K562 (cell line): ENCODE results near the gene PPP1R14D. TPM values are rescaled to one million over a fixed set of nuclear protein-coding genes. Genes with fewer than 3 reads are reported as not detected.

ENCODE experiments used
- ARID4B ChIP-seq: sonication (generic); formaldehyde crosslinking; IDR thresholded peaks from 2 replicates; pipeline ENCODE4 v1.8.0; 2022; ENCODE audit warnings: mild to moderate bottlenecking, missing genetic modification reagents
- CCNT2 ChIP-seq: IDR thresholded peaks from 2 replicates; pipeline ENCODE4 v1.6.1; 2011; ENCODE audit warnings: borderline replicate concordance, low read depth, mild to moderate bottlenecking, moderate library complexity, mixed read lengths, low read length; ENCODE audit not compliant: insufficient read length; ENCODE audit errors: extremely low read depth
- CHD4 ChIP-seq: fragments of 200-600 bp; sonication (generic); IDR thresholded peaks from 3 replicates; pipeline ENCODE4 v1.6.1; 2012; ENCODE audit warnings: low read depth, mild to moderate bottlenecking, mixed read lengths, low read length, inconsistent platforms; ENCODE audit not compliant: insufficient read depth, insufficient replicate concordance, poor library complexity, severe bottlenecking
- DPF2 ChIP-seq: fragments of 450-650 bp; IDR thresholded peaks from 2 replicates; pipeline ENCODE4 v1.6.1; 2016
- HMG20B ChIP-seq: fragments of 250-450 bp; sonication (Bioruptor Pico); IDR thresholded peaks from 2 replicates; pipeline ENCODE4 v1.5.0; 2021; ENCODE audit warnings: mild to moderate bottlenecking
- MAFF ChIP-seq: IDR thresholded peaks from 2 replicates; pipeline ENCODE4 v1.6.1; 2012; ENCODE audit warnings: low read length, improper control_type of control experiment
- MED1 ChIP-seq: sonication (generic); formaldehyde crosslinking; IDR thresholded peaks from 2 replicates; pipeline ENCODE4 v1.8.1; 2023; ENCODE audit warnings: missing genetic modification reagents, borderline replicate concordance
- MIER1 ChIP-seq: fragments of 450-650 bp; IDR thresholded peaks from 2 replicates; pipeline ENCODE4 v1.6.1; 2016; ENCODE audit warnings: antibody characterized with exemption, mild to moderate bottlenecking, low read depth
- PRPF4 ChIP-seq: fragments of 200-400 bp; formaldehyde crosslinking; IDR thresholded peaks from one replicate; pipeline ENCODE4 v1.6.1; 2017; ENCODE audit warnings: low read length, low read depth, mild to moderate bottlenecking; ENCODE audit not compliant: insufficient read depth, poor library complexity, severe bottlenecking
- SMC3 ChIP-seq: conservative IDR thresholded peaks from 2 replicates; pipeline ENCODE4 v1.6.1; 2011; ENCODE audit warnings: low read depth, low read length, improper control_type of control experiment; ENCODE audit not compliant: insufficient read depth
- ZBED1 ChIP-seq: IDR thresholded peaks from 2 replicates; pipeline ENCODE4 v1.6.1; 2014
- ZBTB9 ChIP-seq: fragments of 450-650 bp; formaldehyde crosslinking; IDR thresholded peaks from 2 replicates; pipeline ENCODE4 v1.4.0; 2020; ENCODE audit warnings: mild to moderate bottlenecking, moderate library complexity
- ZNF165 ChIP-seq: fragments of 250-450 bp; sonication (Bioruptor Pico); IDR thresholded peaks from 2 replicates; pipeline ENCODE4 v1.4.0; 2020; ENCODE audit warnings: borderline replicate concordance
- ZNF449 ChIP-seq: fragments of 250-450 bp; sonication (Bioruptor Pico); IDR thresholded peaks from 2 replicates; pipeline ENCODE4 v1.8.0; 2022; ENCODE audit warnings: moderate library complexity, mild to moderate bottlenecking, inconsistent platforms
- ZNF76 ChIP-seq: fragments of 250-450 bp; sonication (Bioruptor Pico); IDR thresholded peaks from 2 replicates; pipeline ENCODE4 v1.4.0; 2020; ENCODE audit warnings: mild to moderate bottlenecking, moderate library complexity, borderline replicate concordance
- polyA plus RNA-seq, 8 experiments: library from polyadenylated mRNA; depleted of rRNA in 4 of 8; stranded (reverse) in 5 of 8; unstranded in 3 of 8; fragments of >200 nt; fragmentation: Nextera tagmentation in 2 of 8; fragmentation: Illumina TruSeq in 1 of 8; extraction: Ambion mirVana in 2 of 8; extraction: Trizol in 1 of 8; gene quantifications; 2 replicates each; pipeline versions ENCODE4 v1.2.1 to v1.2.3, GENCODE V29; 2011 to 2014; ENCODE audit warnings: inconsistent platforms in 1 of 8, missing spikeins in 1 of 8
- total RNA-seq, 7 experiments: library from RNA; depleted of rRNA in 6 of 7; stranded (reverse); fragments of >200 nt in 6 of 7; fragmentation: Illumina TruSeq in 2 of 7; extraction: Trizol in 2 of 7; gene quantifications; 2 replicates each; pipeline versions ENCODE4 v1.2.1 to v1.2.3, GENCODE V29; 2011 to 2021; ENCODE audit warnings: low replicate concordance in 1 of 7

PPP1R14D gene
- total and polyA plus RNA-seq, 9 of the 15 experiments (the other 6 are each of a cell fraction or from before 2014, with no cell fraction given) = 0.11 to 0.18 TPM; not detected in 7

- TF ChIP-seq MIER1 = no peak
- TF ChIP-seq CCNT2 = peak; percentile 67
- TF ChIP-seq ZBTB9 (CRISPR knock-in tag) = no peak
- no peak for TF ChIP-seq DPF2
- TF ChIP-seq ZNF76 (CRISPR knock-in tag) = no peak
- no peak for TF ChIP-seq HMG20B (CRISPR knock-in tag)
- 0 out of 2 replicates have a peak, but pooled peaks have one; percentile 9 for TF ChIP-seq SMC3
- TF ChIP-seq ARID4B = peak; percentile 79; the same call in 1 of the 2 replicates
- no peak for TF ChIP-seq MAFF
- no peak for TF ChIP-seq ZNF449 (CRISPR knock-in tag)
- TF ChIP-seq ZBED1 = no peak
- no peak for TF ChIP-seq MED1 (CRISPR knock-in tag)
- no peak for TF ChIP-seq CHD4
- TF ChIP-seq PRPF4 = no peak
- no peak for TF ChIP-seq ZNF165 (CRISPR knock-in tag)
Observed at GRCh38 chr15:40873694-40874561, 45.4 kb upstream of the PPP1R14D start, which contains the start of gene RHOV (continued).
